Frontal cortex (tissue), 4 donors: Measurements from ENCODE around the gene CTXN1. TPM values are rescaled to one million over a fixed set of nuclear protein-coding genes. Genes with fewer than 3 reads are reported as not detected.
"Not testable (repeated sequence)": the region's sequence is repeated elsewhere in the genome, so short reads cannot be mapped to it uniquely, and the experiment has no call there.

Source experiments
- DNase-seq, 2 donors: peaks; one replicate each; pipeline ENCODE4 v3.0.0; 2012; ENCODE audit warnings: low spot score in 2 of 2
- FAIRE-seq: peaks from 2 replicates; lab custom pipeline; 2012; peaks lifted over from hg19 to GRCh38; lab: Jason Lieb, UNC
- total RNA-seq: library from RNA; depleted of rRNA; stranded (reverse); fragments of >200 nt; gene quantifications from one replicate; pipeline ENCODE4 v1.2.3, GENCODE V29; 2014
- donor health status: control.
- donor health status: control.
- donor health status: control.

Gene CTXN1
- total RNA-seq, 1 donor from 2014 or later: 9.4 TPM

GRCh38 chr19:7953060-7953459 is 27.1 kb upstream of the CTXN1 start:
- FAIRE-seq: no peak
- DNase-seq: no peak

DNA sequence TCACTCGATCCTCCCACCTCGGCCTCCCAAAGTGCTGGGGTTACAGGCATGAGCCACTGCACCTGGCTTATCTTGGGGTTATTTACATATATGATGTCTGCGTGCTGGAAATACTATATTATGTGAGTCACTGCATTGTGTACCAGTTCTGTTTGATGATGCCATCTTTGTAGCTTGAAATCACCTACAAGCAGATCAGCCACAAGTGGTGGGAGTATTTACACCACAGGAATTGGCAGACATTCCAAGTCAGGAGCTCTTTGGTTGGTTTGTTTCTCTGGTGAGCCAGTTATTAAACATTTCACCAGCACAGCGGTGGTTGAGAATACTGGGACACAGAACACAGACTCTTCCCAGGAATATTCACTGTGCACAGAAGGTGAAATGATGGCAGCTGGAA is 22.0 kb upstream of the CTXN1 start:
- DNase-seq (no peak), FAIRE-seq (no peak)

- DNase-seq (peak; percentile 70 to 73), FAIRE-seq (no peak)
These were observed 18.3 kb upstream of the CTXN1 start for GRCh38 chr19:7944177-7944761.

GRCh38 chr19:7943444-7944176 is 17.7 kb upstream of the CTXN1 start, which contains the start of gene TIMM44:
Gene TIMM44 (minus strand): TSS chr19:7943666. CDS start chr19:7943651, 15 bp downstream.
- peak; percentile 98 for FAIRE-seq
- DNase-seq: peak; percentile 96 to 97

DNA sequence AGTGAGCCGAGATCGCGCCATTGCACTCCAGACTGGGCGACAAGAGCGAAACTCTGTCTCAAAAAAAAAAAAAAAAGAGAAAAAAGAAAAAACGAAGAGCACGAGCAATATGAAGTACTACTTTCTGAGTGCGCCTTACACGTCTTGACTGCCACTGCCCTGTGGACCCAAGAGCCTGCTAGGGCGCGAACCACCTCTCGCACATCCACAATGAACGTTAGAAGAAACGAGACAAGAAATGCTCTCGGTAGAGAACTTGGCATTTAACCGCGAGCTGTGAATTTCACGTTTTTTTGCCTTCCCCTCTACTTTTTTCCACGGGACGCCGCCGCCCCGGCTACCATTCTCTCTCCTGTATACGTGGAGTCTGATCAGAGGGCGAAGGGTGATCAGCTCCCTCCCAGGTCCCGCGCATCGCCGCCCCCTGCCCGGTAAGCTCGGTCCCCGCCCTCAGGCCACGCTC is 17.1 kb upstream of the CTXN1 start:
- FAIRE-seq (no peak), DNase-seq (no peak)

DNA sequence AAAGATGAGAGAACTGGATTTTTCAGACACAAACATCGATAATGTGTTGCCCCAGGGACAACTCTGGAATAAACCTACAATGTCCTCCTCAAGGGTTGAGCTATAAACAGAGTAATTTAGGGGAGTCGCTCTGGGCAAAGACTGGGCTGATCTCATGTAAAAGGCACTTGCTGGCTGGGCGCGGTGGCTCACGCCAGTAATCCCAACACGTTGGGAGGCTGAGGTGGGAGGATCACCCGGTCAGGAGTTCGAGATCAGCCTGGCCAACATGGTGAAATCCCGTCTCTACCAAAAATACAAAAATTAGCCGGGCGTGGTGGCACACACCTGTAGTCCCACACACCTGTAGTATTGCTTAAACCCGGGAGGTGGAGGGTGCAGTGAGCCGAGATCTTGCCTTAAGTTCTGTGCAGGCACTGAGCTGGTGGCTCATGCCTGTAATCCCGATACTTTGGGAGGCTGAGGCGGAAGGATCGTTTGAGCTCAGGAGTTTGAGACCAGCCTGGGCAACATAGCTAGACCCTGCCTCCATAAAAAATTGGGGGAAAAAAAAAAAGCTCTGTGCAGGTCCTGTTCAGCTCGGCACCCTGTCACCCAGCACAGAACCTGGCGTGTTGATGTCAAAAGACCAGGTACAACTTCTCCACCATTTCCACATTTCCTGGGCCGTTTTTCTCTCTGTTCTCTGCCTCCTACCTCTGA is 16.1 kb upstream of the CTXN1 start:
- FAIRE-seq (no peak), DNase-seq (no peak)

- no peak for DNase-seq
- FAIRE-seq: no peak
These were observed 14.9 kb upstream of the CTXN1 start for GRCh38 chr19:7940841-7941240.

- FAIRE-seq (no peak), DNase-seq (no peak)
These were observed 8.8 kb upstream of the CTXN1 start for GRCh38 chr19:7934766-7935165.

GRCh38 chr19:7933828-7934725 is 8.1 kb upstream of the CTXN1 start:
- DNase-seq (no peak), FAIRE-seq (no peak)

GRCh38 chr19:7933411-7933810 is 7.5 kb upstream of the CTXN1 start:
- FAIRE-seq: no peak
- no peak for DNase-seq

GRCh38 chr19:7932930-7933300 is 7.0 kb upstream of the CTXN1 start:
- DNase-seq (no peak), FAIRE-seq (no peak)

DNA sequence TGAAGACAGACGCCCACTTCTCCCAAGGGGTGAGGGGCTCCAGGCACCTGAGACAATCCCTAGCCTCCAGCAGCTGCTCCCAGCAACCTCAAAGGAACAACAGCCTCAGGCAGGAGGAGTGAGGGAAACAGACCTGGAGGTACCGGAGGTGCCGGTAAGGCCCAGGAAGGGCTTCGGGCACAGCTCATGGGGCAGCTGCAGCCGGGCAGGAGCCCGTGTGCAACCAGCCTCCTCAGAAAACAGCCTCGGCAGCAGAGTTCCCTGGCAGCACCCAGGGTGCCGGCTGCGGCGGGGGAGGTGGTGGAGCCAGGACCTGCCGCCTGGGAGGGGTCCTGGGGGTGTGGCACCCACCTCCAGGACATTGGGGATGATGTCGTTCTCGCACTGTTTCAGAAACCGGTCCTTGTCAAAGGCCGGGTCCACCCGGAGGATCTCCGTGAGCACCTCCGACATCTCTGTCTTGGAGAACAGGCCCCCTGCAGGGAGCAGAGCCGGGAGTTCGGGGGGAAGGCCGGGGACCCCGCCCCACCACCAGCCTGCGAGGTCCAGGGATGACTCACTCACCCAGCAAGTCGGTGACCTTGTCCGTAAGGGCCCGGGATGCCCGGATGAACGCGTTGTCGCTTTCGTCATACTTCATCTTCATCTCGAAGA is 6.5 kb upstream of the CTXN1 start:
- no peak for FAIRE-seq
- DNase-seq: no peak

DNA sequence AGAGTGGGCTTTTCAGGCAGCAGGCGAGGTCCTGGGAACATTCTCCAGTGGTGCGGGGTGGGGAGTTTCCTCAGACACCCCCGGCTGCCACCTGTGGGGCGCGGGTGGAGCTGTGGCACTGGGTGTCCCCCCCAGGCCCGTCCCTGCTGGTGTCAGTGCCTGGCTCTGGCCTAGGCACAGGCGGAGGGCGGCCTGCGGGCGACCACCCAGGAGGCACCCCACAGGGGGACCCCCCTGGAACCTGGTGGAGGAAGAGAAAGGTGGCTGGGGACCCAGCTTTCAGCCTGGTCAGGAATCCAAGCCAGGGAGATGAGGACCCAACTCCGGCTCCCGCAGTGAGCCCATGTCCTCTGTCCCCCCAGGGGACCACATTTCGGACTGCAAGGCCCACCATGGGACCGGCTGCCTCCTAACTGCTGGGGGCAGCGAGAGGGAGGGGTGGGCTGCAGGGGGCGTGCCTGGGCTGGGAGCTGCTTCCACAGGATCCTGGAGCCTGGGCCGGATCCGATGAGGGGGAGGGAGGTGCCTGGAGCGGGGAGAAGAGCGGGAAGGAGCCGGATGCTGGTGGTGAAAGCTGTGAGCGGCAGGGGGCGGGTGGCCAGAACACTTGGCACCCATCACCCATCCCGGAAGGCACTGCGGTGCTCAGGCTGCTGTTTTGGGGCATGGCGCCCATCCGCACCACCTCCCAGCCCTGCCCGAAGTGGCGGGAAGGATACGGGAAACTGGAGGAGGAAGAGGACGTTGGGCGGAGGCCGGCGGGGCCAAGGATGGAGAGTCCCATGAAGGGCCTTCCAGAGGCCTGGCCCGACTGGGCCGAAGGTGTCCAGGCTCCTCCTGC is 5.5 kb upstream of the CTXN1 start:
- no peak for DNase-seq
- FAIRE-seq: no peak

DNA sequence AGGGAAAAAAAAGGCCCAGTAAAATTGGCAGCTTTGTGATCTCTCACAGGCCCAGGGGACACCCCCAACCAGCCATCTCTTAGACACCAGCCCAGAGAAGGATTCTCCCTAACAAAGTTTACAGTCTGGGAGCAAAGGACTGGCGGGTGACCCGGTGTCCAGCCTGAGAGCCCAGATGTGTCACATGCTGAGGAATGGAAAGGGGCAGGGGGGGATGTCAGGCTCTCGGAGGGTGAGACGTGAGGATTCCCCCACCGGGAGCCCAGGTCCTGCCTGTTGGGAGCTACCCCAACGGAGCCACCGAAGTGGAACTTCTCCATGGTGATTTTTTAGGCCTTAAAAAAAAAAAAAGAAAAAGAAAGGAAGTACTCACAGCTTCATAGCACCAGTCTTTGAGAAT is 4.8 kb upstream of the CTXN1 start:
- FAIRE-seq: no peak

GRCh38 chr19:7930030-7930429 is 4.1 kb upstream of the CTXN1 start:
- DNase-seq, FAIRE-seq: not testable (repeated sequence)

More for the DNA sequence above, 4.8 kb upstream of the CTXN1 start:
- no peak for DNase-seq

DNA sequence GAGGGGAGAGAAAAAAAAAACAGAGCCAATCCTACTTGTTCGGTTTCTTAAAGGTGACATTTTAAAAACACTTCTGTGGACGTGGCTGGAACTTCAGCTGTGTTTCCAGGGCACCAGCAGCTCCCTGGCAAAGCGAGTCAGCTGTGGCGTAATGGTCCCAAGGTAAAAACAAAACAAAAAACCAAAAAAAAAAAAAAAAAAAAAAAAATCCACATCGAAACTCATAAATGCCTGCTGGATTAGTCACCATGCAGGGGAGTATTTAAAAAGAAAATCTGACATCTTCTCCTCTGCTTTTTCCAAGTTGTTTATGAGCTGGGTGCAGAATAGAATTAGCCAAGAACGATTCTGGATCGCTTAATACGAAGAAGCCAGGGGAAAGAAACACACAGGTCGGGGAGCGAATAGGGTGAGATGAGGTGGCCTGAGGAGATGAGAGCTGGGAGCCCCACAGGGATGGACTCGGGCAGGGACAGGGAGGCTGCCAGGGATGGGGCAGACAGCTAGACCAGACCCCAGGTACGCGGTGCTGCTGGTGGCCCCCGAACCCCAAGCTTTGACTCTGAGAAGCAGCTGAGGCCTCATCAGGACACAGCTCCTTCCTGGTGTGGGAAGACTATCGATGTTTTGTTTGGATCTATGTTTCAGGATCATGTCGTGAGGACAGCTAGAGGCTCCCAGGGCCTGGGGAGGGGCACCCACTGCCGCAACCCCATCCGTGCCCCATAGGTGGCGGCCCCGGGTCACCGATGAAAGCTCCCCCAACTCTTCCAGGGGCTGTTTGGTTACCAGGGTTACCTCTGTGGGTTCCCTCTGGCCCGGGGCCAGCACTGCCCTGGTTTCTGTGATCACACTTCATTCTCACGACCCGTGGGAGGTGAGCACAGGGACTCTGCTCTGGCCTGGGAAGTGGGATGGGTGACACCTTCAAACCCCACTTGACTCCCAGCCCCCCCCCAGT is 3.1 kb upstream of the CTXN1 start:
- DNase-seq (no peak), FAIRE-seq (no peak)

- no peak for FAIRE-seq
- no peak for DNase-seq
These were observed 2.4 kb upstream of the CTXN1 start for GRCh38 chr19:7928334-7928706.
